ENCODE data around the gene OR6K2. TPM values are rescaled to one million over a fixed set of nuclear protein-coding genes. Genes with fewer than 3 reads are reported as not detected.

The OR6K2 gene
- total RNA-seq, 1 donor: not detected

DNA sequence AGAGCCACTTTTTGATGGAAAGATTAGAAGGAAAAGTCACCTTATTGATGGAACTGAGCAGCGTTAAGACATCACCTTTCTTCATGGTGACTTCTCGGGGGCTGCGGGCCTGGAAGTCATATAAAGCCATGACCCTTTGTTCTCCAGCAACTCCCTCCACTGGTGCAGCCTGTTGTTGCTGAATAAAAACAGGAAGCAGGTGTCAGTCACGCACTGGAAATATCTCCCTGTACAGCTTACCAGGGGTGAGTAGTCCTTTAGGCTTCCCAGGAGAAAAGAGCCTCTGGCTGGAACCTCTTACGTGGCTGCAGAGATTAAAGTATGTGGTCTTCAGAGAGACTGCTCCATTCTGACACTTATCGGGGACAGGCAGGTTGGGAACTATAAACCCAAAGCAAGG lies 45.9 kb downstream of the OR6K2 start:
- DNase-seq (ENCODE audit: insufficient read length, low spot score, missing footprints): no peak
- H3K27me3 ChIP-seq (ENCODE audit: insufficient read depth, low read length): no peaks in the 10 kb centered on the region
- no peak for TF ChIP-seq CTCF (IDR thresholded peaks at IDR 0.05; ENCODE audit: extremely low read depth, low read depth, low read length)
- H3K4me1 ChIP-seq (ENCODE audit: insufficient read depth, low read length): no peaks in the 10 kb centered on the region
- H3K27ac ChIP-seq (ENCODE audit: low read depth, low read length): no peak overlapping the region
- no peak overlapping the region for H2AFZ ChIP-seq (ENCODE audit: low read length)
- H3K79me2 ChIP-seq (ENCODE audit: insufficient read depth, low read length): no peaks in the 10 kb centered on the region
- no peak overlapping the region for H3K4me3 ChIP-seq (ENCODE audit: insufficient read depth, low read length)
- no peaks in the 10 kb centered on the region for H4K20me1 ChIP-seq (ENCODE audit: insufficient read depth, low read length)
- no peaks in the 10 kb centered on the region for H3K9me3 ChIP-seq (ENCODE audit: low read depth, low read length)
- H3K4me2 ChIP-seq (ENCODE audit: insufficient read depth, low read length): no peak overlapping the region
- no peaks in the 10 kb centered on the region for H3K36me3 ChIP-seq (ENCODE audit: insufficient read depth, low read length)

- H3K9me3 ChIP-seq (ENCODE audit: low read depth, low read length): no peaks in the 10 kb centered on the region
Observed at GRCh38 chr1:158654086-158654485, 46.4 kb downstream of the OR6K2 start.

GRCh38 chr1:158652721-158653334 lies 47.6 kb downstream of the OR6K2 start:
- H4K20me1 ChIP-seq (ENCODE audit: insufficient read depth, low read length): no peaks in the 10 kb centered on the region
- H3K79me2 ChIP-seq (ENCODE audit: insufficient read depth, low read length): no peaks in the 10 kb centered on the region
- DNase-seq (ENCODE audit: insufficient read length, low spot score, missing footprints): no peak
- H3K9me3 ChIP-seq (ENCODE audit: low read depth, low read length): no peaks in the 10 kb centered on the region
- no peak overlapping the region for H2AFZ ChIP-seq (ENCODE audit: low read length)
- no peaks in the 10 kb centered on the region for H3K4me1 ChIP-seq (ENCODE audit: insufficient read depth, low read length)
- no peak overlapping the region for H3K27ac ChIP-seq (ENCODE audit: low read depth, low read length)
- no peaks in the 10 kb centered on the region for H3K27me3 ChIP-seq (ENCODE audit: insufficient read depth, low read length)
- no peak overlapping the region for H3K4me2 ChIP-seq (ENCODE audit: insufficient read depth, low read length)
- H3K4me3 ChIP-seq (ENCODE audit: insufficient read depth, low read length): no peak overlapping the region
- no peaks in the 10 kb centered on the region for H3K36me3 ChIP-seq (ENCODE audit: insufficient read depth, low read length)
- no peak for TF ChIP-seq CTCF (IDR thresholded peaks at IDR 0.05; ENCODE audit: extremely low read depth, low read depth, low read length)

More at GRCh38 chr1:158654086-158654485, 46.4 kb downstream of the OR6K2 start:
- no peak overlapping the region for H2AFZ ChIP-seq (ENCODE audit: low read length)
- H3K79me2 ChIP-seq (ENCODE audit: insufficient read depth, low read length): no peaks in the 10 kb centered on the region
- no peaks in the 10 kb centered on the region for H3K27me3 ChIP-seq (ENCODE audit: insufficient read depth, low read length)
- no peak overlapping the region for H3K27ac ChIP-seq (ENCODE audit: low read depth, low read length)
- no peak for TF ChIP-seq CTCF (IDR thresholded peaks at IDR 0.05; ENCODE audit: extremely low read depth, low read depth, low read length)
- DNase-seq (ENCODE audit: insufficient read length, low spot score, missing footprints): no peak
- H3K4me1 ChIP-seq (ENCODE audit: insufficient read depth, low read length): no peaks in the 10 kb centered on the region
- no peak overlapping the region for H3K4me3 ChIP-seq (ENCODE audit: insufficient read depth, low read length)
- no peak overlapping the region for H3K4me2 ChIP-seq (ENCODE audit: insufficient read depth, low read length)
- no peaks in the 10 kb centered on the region for H3K36me3 ChIP-seq (ENCODE audit: insufficient read depth, low read length)
- no peaks in the 10 kb centered on the region for H4K20me1 ChIP-seq (ENCODE audit: insufficient read depth, low read length)

Other genes starting within 250 kb of the OR6K2 start
- not detected in 2 replicates for gene OR10K1, start 238.8 kb downstream of the OR6K2 start, total RNA-seq
- not detected in 2 replicates for gene OR10R2, start 228.4 kb downstream of the OR6K2 start, total RNA-seq
- gene OR6Y1, start 146.2 kb downstream of the OR6K2 start, total RNA-seq: not detected in 2 replicates
- gene OR6P1, start 130.1 kb downstream of the OR6K2 start, total RNA-seq: not detected in 2 replicates
- not detected in 2 replicates for gene OR10X1, start 120.8 kb downstream of the OR6K2 start, total RNA-seq
- gene OR10Z1, start 95.4 kb downstream of the OR6K2 start, total RNA-seq: not detected in 2 replicates
- gene SPTA1, start 13.9 kb downstream of the OR6K2 start, total RNA-seq: under 0.01 TPM in 2 replicates
- not detected in 2 replicates for gene OR6K3, start 20.1 kb upstream of the OR6K2 start, total RNA-seq
- not detected in 2 replicates for gene OR6K6, start 54.1 kb upstream of the OR6K2 start, total RNA-seq
- not detected in 2 replicates for gene OR6N1, start 71.5 kb upstream of the OR6K2 start, total RNA-seq
- gene OR6N2, start 80.6 kb upstream of the OR6K2 start, total RNA-seq: not detected in 2 replicates
- gene MNDA, start 130.7 kb upstream of the OR6K2 start, total RNA-seq: under 0.01 TPM in 1 of 2 replicates, not detected in the other
- not detected in 2 replicates for gene PYHIN1, start 230.9 kb upstream of the OR6K2 start, total RNA-seq

Data from osteoblast (primary cell).